Spleen (tissue), 7 donors: ENCODE results near the gene ERBB4.

Experiments used
- POLR2A ChIP-seq, 3 donors: fragments of 450-650 bp; IDR thresholded peaks; one replicate each; pipeline ENCODE4 v1.5.1; 2017; ENCODE audit warnings: antibody characterized with exemption in 3 of 3, mild to moderate bottlenecking in 1 of 3
- POLR2AphosphoS5 ChIP-seq, 3 donors: sonication (generic); formaldehyde crosslinking; IDR thresholded peaks; one replicate each; pipeline ENCODE4 v1.5.1; 2017; ENCODE audit warnings: antibody characterized with exemption in 3 of 3
- TF ChIP-seq, protein P1 (sequence below), 11 experiments: fragments of 200-600 bp in 7 of 11; fragments of 450-650 bp in 4 of 11; sonication (generic) in 4 of 11; IDR thresholded peaks in 8 of 11; conservative IDR thresholded peaks in 3 of 11; 1 replicate in 7 of 11; 2 replicates in 4 of 11; pipeline versions ENCODE4 v1.4.0 to v1.8.0; 2016 to 2021; ENCODE audit warnings: antibody characterized with exemption in 11 of 11, inconsistent platforms in 4 of 11, mild to moderate bottlenecking in 1 of 11
- donor health status: DM: no; HTN: no; CAD: no; lungs with moderate emphysema.
- donor health status: DM: no; HTN: no; CAD: no.
- donor health status: DM: no; HTN: no; CAD: no.

DNA sequence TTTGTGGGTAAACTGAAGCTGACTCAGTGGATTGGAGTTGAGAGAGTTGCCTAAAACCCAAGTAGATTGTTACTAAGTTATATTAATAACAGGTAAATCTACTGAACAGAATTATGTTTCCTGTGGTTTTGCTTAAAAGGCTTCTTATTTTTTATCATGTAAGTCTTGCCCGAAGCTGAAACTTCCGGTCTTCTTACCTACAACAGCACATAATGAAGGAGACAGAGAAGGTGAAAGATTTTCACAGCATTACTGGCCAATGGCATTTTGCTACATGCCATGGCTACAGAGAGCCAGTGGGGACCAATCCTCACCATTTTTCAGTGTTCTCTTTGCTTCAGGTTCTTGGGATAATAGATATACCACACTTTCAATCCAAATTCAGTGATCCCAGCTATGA is 220.0 kb downstream of the ERBB4 start:
- TF ChIP-seq, protein P1, sequence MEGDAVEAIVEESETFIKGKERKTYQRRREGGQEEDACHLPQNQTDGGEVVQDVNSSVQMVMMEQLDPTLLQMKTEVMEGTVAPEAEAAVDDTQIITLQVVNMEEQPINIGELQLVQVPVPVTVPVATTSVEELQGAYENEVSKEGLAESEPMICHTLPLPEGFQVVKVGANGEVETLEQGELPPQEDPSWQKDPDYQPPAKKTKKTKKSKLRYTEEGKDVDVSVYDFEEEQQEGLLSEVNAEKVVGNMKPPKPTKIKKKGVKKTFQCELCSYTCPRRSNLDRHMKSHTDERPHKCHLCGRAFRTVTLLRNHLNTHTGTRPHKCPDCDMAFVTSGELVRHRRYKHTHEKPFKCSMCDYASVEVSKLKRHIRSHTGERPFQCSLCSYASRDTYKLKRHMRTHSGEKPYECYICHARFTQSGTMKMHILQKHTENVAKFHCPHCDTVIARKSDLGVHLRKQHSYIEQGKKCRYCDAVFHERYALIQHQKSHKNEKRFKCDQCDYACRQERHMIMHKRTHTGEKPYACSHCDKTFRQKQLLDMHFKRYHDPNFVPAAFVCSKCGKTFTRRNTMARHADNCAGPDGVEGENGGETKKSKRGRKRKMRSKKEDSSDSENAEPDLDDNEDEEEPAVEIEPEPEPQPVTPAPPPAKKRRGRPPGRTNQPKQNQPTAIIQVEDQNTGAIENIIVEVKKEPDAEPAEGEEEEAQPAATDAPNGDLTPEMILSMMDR (IDR thresholded peaks at IDR 0.05 in 8 of 11, conservative IDR thresholded peaks at IDR 0.05 in 3 of 11): no peak
- TF ChIP-seq POLR2A (IDR thresholded peaks at IDR 0.05) (no peak), POLR2AphosphoS5 (IDR thresholded peaks at IDR 0.05) (no peak)
